ENCODE results near the gene IP6K1.
"Not testable (repeated sequence)": the region's sequence is repeated elsewhere in the genome, so short reads cannot be mapped to it uniquely, and the experiment has no call there.

The IP6K1 gene

DNA sequence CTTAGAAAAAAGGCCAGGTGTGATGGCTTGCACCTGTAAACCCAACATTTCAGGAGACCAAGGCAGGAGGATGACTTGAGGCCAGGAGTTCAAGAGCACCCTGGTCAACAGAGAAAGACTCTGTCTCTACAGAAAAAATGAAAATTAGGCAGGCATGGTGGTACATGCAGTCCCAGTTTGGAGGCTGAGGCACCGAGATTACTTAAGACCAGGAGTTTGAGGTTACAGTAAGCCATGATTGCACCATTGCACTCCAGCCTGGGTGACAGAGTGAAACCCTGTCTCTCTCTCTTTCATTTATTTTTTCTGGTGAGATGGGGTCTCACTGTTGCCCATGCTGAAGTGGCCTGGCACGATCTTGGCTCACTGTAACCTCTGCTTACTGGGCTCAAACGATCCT is 24.7 kb downstream of the IP6K1 start:
- DNase-seq = no peak

DNA sequence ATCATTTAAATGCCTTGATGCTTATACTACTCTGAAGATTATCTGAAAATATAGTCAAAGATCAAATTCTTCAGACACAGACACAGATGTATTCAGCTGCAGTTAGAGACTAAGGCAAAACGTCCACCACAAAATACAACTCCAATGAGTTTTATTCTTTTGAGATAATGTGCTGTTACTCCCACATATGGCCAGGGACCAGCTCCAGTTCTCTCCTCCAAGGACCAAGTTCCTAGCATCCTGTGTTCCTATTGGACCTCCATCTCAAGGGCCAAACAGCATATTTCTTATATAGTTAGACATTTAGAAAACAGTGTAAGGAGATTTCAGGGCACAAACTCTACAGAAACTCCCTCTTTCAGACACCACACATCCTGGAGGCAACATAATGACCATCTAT is 27.1 kb downstream of the IP6K1 start:
- DNase-seq = no peak

DNA sequence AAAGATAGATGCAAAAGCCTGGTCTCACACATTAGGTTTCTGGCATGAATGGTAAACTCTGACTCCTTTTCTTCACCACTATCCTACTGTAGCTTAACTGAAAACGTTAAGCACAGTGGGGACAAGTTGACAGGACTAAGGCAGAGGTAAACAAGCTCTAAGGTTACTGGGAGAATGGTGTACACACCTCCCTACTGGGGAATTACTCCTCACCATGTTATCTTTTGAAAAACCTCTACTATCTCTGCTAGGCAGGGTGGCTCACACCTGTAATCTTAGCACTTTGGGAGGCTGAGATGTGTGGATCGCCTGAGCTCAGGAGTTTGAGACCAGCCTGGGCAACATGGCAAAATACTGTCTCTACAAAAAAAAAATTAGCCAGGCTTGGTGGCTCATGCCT is 29.1 kb downstream of the IP6K1 start:
- no peak for DNase-seq

DNA sequence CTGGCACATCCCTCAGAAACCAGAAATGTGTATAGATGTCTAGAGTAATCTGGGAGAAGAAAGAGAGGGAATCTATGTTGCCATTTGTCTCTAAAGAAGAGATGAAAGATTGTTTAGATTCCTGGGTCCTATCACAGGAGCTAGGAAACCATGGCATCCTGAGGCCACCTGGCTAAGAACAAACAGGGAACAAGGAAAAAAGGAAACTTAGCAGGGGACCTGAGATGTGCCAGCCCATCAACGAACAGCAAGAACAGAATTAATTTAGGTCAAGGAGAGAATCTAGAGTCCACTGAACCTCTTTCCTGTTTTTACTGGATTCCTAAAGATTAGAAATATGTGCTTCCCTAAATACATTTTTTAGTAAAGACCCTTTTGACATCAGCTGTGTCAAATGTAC is 30.3 kb downstream of the IP6K1 start:
- no peak for DNase-seq

DNA sequence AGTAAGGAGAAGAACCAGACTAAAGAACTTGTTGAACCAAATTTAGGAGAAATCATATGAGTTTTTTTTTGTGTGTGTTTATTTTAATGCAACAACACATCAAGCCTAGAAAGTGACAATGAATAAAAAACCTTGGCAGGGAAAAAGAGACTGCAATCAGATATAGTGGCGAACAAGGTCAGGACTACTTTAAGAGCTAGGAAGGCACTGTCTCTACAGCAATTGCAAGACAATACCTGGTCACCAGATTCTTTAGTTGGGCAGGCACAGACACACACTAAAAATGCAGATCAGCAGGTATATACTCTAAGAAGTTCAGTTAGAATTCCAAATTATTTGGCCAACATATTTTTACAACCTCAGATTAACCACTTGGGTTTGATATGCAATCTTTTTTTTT is 31.8 kb downstream of the IP6K1 start:
- DNase-seq = no peak

DNA sequence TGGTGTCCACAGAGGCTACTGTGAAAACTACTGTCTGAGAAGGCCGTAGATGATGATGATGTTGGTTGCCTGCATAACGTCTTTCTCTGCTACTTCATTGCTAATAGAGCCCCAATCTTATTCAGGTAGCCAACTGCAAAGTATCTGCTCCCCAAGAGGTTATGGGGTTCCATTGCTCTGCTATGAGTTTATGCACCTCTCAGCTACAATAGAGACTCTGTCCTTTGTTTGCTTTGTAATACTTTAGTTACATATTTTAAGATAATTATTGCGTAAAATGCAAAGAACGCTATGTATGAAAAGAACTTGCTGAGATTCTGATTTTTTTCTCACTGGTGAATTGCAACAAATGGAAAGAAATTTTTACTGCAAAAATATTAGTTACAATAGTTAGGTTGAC is 34.8 kb downstream of the IP6K1 start:
- no peak for DNase-seq

DNA sequence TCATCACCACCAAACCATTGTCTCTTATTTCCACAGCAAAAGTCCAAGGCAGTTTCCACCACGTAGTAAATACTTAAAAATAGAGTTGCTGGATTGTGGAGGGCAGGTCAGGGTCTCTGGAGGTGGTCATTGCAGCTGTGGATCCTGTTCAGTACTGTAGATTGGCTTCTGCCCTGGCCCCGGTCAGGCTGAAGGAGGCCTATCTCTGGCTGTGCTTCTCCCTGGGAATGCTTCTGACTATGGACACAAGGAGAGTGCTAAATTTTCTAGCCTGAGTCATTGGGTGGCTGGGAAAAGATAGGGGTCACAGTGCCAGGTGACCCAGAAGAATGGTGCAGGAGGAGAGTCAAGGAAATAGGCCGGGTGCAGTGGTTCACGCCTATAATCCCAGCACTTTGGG is 36.3 kb downstream of the IP6K1 start:
- no peak for DNase-seq

DNA sequence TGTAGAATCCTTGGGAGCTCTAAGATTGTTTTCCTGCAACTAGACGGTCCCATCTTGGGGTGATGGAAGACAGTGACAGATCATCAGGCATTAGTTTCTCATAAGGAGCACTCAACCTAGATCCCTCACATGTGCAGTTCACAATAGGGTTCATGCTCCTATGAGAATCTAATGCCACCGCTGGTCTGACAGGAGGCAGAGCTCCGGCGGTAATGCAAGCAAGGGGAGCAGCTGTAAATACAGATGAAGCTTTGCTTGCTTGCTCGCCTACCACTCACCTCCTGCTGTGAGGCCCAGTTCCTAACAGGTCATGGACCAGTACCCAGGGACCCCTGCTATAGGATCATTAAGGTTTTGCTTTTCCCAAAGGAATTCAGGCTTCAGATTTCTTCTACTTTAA is 37.5 kb downstream of the IP6K1 start:
- DNase-seq = not testable (repeated sequence)

DNA sequence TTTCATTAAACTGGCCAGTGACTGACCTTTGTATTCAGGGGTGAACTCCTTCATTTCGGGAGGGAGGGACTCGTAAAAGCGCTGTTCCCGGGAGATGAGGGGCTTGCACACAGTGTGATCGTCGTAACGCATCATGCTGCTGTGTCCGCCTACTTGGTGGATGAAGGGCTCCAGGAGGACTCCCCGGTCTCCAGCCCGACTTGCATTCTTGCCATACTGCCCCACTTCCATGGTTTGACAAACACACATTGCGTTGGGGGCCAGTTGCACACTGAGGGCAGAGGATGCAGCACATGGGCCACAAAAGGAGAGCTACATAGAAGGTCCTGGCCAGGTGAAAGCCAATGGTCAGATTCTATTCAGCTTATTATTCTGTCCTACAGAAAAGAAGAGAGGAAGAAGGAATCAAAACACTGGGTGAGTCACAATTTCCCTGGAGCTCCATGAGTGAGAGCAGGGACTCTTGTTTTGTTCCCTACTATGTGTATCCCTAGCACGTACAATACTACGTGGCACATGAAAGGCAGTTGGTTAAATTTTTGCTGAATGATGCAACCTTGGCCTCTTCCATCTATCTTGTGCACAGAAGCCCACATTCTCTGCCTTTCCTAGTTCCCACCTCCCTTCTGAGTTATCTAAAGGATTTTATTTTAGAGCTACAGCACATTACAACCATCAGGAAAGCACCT is 38.4 kb downstream of the IP6K1 start:
- DNase-seq = no peak

DNA sequence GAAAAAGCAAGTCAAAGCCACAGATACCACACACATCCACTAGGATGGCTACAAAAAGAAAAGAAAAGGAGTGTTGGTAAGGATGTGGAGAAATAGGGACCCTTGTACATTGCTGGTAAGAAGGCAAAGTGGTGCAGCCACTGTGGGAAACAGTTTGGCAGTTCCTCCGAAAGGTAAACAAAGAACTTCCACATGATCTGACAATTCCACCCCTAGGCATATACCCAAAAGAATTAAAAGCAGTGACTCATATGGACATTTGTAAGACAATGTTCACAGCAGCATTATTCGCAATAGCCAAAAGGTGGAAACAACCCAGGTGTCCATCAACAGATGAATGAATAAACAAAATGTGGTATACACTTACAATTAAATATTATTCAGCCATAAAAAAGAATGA is 40.4 kb downstream of the IP6K1 start:
- no peak for DNase-seq

DNA sequence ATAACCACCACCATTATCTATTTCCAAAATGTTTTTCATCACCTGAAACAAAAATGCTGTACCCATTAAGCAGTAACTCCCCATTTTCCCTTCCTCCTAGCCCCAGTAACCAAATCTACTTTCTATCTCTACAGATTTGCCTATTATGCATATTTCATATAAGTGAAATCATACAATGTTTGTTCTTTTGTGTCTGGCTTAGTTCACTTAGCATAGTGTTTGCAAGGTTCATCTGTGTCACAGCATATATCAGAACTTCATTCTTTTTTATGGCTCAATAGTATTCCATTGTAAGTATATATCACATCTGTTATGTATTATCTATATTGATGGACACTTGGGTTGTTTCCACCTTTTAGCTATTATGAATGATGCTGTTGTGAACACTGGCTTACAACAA is 45.9 kb downstream of the IP6K1 start:
- DNase-seq = no peak

DNA sequence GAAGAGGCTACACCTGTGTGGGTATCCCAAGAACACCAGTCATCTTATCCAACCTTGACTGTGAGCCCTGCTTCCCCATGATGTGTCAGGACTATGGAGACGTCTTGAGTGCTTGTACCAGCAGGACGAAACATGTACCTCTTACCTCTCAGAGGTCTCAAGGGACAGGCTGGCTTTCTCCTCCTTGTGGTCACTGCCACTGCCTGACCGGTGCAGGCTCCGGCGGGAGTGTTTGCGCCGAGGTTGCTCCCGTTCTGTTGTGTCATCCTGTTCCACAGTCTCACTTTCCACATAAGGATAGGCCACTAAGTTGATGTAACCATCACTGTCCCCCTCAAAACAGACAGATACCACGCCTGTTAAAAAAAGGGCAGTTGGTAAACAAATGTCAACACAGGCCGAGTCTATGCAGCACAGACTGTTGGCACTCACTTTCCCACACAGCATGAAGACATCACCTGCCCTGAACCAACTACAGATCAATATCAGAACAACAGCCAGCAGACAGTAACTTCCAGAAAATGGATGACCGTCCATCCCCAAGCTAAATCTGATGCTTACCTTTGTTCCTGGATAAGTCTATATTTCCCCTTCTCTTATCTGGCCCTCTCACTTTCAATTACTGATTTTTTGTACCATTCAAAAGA is 48.2 kb downstream of the IP6K1 start:
- DNase-seq = no peak

DNA sequence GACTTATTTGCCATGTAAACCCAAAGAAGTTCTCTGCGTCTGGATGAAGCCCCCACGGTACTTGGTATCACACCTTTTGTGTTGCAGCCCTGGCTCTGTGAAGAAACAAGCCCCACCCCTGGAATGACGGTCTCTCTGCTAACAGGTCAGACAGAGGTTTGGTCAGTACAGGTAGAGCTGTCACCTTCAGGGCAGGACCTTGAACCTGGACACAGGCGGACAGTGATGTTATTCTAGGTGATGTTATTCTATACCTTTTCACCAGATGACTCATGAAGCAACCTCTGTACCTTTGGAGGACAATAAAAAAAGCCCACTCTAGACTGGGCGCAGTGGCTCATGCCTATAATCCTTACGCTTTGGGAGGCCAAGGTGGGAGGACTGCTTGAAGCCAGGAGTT is 51.6 kb downstream of the IP6K1 start:
- DNase-seq = no peak

DNA sequence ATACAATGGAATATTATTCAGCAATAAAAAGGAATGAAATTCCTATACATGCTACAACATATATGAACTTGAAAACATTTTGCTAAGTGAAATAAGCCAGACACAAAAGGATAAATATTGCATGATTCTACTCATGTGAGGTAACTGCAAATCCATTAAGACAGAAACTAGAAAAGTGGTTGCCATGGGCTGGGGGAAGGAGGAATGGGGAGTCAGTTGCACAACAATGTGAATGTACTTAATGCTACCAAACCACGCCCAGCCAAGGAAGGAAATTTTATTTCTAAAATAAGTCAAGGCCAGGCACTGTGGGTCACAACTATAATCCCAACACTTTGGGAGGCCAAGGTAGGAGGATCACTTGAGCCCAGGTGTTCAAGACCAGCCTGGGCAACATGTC is 52.8 kb downstream of the IP6K1 start:
- DNase-seq = no peak

DNA sequence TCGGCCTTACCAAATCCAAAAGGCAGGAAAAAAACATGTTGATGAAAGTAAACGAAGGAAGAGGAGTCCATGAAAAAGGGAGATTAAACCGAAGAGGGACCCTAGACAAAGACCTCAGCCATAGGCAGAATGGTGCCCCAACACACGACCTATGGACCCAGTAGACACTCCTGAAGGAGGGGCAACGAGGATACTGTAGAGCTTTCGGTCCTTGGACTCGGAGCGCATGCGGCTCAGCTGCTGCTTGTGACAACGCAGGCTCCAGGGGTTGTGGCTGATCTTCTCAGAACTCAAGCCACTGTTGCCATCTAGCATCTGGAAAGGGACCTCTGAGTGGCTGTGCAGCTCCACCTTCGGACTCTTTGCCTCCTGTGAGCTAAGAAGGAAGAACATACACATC is 53.7 kb downstream of the IP6K1 start:
- no peak for DNase-seq

DNA sequence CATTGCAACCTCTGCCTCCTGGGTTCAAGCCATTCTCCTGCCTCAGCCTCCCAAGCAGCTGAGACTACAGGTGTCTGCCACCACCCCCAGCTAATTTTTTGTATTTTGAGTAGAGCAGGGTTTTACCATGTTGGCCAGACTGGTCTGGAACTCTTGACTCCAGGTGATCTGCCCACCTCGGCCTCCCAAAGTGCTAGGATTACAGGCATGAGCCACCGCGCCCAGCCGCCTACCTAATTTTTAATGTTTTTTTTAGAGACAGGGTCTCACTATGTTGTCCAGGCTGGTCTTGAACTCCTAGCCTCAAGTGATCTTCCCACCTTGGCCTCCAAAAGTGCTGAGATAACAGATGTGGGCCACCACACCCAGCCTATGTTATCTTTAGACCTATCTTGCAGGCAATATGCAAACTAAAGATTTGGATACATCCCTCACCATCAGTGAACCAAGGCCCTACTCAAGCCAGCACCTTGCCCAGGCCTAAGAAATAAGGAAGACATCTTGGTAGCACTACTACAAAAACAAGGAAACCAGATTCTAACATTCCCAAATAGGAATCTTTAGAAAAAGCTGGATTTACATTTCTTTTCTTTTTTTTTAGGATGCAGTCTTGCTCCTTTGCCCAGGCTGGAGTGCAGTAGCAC is 56.3 kb downstream of the IP6K1 start:
- DNase-seq = no peak

DNA sequence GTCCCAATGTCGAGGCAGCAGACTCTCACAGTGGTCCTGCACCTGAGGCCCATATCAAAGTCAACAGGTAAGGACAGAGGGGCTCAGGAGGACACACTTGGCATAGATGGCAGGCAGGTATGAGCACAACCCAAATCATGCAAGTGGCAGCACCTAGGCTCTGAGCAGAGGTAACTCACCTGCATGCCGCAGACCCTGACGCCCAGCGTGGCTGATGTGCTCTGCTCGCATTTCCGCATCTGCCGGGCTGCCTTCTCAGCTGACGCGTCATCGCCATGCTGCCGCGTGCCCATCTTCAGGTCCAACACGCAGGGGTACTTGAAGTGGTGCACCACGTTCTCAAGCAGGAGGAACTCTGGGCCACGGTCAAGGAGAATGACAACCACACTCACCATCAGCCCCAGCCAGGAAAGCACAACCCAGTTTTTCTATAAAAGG is 58.4 kb downstream of the IP6K1 start:
- DNase-seq = no peak

DNA sequence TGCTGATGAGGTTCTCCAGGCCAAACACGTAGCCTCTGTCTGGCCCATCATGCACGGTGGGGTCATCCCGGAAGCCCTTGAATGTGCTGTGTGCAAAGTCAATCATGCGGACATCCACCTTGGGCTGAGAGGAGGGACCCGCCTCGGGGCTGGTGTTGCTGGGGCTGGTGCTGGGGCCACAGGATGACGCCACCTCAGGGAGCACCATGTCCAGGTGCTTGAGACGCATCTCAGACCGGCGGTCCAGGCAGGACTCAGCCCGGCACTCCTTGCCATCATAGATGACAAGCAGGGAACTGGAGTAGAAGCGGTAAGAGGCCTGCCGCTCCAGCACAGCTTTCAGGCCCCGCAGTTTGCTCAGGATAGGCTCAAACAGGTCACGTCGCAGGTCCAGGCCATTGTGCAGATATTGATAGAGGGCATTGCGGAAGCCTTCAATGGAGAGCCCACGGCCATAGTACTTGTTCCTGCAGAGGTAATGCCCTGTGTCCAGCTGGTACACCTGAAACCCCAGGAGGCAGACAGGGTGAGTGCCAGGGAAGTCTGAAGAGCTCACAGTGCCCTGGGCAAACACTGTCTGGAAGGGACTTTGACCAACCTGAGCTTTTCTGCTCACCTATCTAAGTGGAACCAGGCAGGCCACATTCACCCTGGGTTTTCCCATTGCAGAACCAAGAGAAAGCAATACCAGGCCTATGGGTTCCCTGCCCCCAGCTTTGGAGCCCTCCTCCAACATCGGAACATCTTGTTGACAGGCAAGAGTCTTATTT is 59.0 kb downstream of the IP6K1 start:
- DNase-seq = no peak

DNA sequence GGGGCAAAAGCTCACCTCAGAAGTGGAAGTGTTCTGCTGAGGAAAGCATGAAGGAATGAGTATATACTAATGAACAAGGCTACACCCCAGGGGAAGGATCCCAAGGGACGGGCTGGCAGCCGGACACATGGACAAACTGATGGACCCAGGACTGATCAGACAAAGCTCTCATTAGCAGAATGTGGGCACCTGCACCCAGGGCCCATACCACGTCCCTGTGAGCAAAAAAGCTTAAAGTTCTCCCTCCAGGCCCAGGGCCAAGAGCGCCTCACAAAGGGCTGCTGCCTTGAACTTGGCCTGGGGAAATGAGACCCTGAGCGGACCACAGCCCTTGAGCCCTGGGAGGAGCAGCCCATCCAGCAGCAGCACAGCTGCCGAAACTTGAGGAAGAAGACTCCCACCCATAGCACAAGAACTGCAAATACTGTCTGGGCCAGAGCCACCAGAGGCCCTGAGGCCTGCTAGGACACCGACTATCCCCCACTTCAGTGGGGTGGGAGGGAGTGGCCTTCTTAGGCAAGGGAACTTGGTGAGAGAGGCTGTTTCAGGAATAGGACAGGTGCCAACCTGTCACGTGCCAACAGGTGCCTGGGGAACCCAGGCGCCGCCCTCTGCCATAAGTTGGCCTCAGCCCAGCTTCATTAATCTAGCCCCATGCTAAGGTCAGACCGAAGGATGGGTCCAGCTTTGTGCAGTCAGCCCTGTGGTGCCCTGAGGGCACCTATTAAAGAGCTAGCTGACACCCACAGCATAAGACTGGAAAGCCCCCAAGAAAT is 60.2 kb downstream of the IP6K1 start:
- DNase-seq = no peak

DNA sequence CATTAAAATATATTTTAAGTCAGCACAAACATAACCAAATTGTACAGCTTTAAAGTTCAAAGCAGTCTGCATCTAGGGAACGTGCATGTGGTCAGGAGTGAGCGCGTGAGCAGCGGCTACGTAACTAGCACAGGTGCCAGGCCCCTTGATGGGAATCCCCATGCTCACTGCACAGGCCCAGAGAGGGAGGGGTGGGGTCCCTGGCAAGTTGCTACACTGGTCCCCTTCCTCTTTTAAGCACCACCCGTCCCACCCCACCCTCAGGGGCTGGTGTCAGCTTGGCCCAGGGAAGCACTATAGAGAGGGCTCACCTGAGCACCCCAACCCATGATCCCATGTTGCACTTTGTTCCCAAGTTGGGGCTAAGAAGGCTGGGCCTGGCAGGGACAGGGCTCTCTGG is 61.8 kb downstream of the IP6K1 start:
- no peak for DNase-seq

DNA sequence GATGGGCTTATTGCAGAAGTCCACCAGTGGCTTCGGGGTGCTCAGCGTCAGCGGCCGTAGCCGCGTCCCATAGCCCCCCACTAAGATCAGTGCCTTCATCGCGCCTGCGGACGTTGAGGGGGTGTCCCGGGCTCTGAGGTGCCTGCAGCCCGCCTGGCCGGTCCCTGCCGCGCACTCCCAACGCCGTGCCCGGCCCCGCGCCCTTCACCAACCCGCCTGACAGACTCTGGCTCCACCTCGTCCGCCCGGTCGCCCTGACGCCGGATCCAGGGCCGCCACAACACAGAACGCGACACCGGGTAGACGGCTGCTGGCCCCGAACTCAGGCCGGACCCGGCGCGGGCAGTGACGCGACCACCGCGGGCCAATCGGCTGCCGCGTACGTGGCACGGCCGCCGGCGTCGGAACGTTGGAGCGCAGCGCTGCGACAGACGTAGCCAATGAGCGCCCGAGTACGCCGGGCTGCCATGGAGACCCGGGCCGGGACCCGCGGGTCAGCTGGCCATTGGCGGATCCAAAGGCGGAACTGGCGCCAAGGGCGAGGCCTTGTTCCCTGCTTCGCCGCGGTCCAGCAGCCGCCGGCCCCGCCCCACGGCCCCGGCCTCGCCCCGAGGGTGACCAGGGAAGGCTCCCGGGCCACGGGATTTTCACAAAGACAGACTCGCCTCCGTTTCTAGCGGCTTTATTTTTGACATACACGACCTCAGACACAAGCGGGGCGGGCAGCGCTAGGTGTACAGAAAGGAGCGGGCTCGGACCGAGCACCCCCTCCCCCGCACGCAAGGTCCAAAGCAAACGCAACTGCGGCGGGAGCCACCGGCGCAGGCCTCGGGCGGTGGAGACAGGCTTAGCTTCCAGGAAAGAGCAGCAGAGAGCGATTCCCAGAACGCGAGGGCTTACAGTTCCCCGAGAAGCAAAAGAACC is 62.5 kb downstream of the IP6K1 start, which contains the start of gene GMPPB:
TSS of gene GMPPB (minus strand) at position 324 of the 924 bp plus-strand sequence. CDS start at position 99, 225 bp downstream.
- DNase-seq = peak; percentile 87

DNA sequence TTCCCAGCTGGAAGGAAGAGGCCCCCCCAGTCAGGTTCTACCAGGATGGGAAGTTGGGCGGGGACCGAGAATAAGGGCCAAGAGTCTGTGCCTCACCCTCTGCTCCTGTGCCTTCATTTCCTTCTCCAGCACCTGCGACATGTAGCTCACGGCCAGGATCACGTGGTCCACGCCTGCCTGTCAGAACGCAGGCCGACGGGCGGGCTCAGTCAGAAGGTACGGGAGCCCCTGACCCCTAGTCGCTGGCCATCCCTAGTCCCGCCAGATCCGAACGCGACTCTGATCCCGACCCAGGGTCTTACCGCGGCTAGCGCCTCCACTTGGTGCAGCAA is 63.1 kb downstream of the IP6K1 start:
- DNase-seq = peak; percentile 44

All from NCI-H1105 (cell line).